GM21576 (cell line): ENCODE data around the gene DTNBP1.

Experiments used
- ATAC-seq: cut with Tn5 transposase; IDR thresholded peaks from one replicate; pipeline ENCODE4 v1.9.1; 2021; ENCODE audit warnings: mild to moderate bottlenecking, moderate library complexity; ENCODE audit not compliant: unreplicated experiment

DTNBP1 gene

GRCh38 chr6:15489261-15489962 is 173.4 kb downstream of the DTNBP1 start:
- ATAC-seq = no peak

- no peak for ATAC-seq
Observed at GRCh38 chr6:15487262-15487661, 175.6 kb downstream of the DTNBP1 start.

GRCh38 chr6:15485936-15486335 is 176.9 kb downstream of the DTNBP1 start:
- no peak for ATAC-seq

- no peak for ATAC-seq
Observed at GRCh38 chr6:15484821-15485220, 178.0 kb downstream of the DTNBP1 start.

GRCh38 chr6:15484140-15484539 is 178.7 kb downstream of the DTNBP1 start:
- no peak for ATAC-seq

GRCh38 chr6:15483060-15483459 is 179.8 kb downstream of the DTNBP1 start:
- ATAC-seq = no peak

GRCh38 chr6:15481390-15482291 is 181.2 kb downstream of the DTNBP1 start:
- no peak for ATAC-seq

GRCh38 chr6:15480525-15480924 is 182.3 kb downstream of the DTNBP1 start:
- no peak for ATAC-seq

GRCh38 chr6:15479761-15480160 is 183.1 kb downstream of the DTNBP1 start:
- ATAC-seq = no peak

- ATAC-seq = no peak
Observed at GRCh38 chr6:15477746-15478145, 185.1 kb downstream of the DTNBP1 start.

GRCh38 chr6:15476631-15477380 is 186.0 kb downstream of the DTNBP1 start:
- no peak for ATAC-seq

- ATAC-seq = no peak
Observed at GRCh38 chr6:15475872-15476271, 187.0 kb downstream of the DTNBP1 start.

- ATAC-seq = no peak
Observed at GRCh38 chr6:15475261-15475660, 187.6 kb downstream of the DTNBP1 start.

- ATAC-seq = no peak
Observed at GRCh38 chr6:15474196-15474595, 188.6 kb downstream of the DTNBP1 start.

GRCh38 chr6:15473741-15474161 is 189.1 kb downstream of the DTNBP1 start:
- no peak for ATAC-seq

GRCh38 chr6:15473174-15473573 is 189.7 kb downstream of the DTNBP1 start:
- ATAC-seq = no peak
